HEK293 (cell line): ENCODE measurements around the gene CHI3L2.

Source experiments
- CTCF ChIP-seq: fragments of 450-650 bp; formaldehyde crosslinking; IDR thresholded peaks from 2 replicates; pipeline ENCODE4 v1.5.1; 2016; ENCODE audit warnings: missing biosample characterization, missing genetic modification characterization
- KLF9 ChIP-seq: fragments of 450-650 bp; formaldehyde crosslinking; IDR thresholded peaks from 2 replicates; pipeline ENCODE4 v1.5.1; 2016; ENCODE audit warnings: missing biosample characterization, missing genetic modification characterization, low read depth
- MZF1 ChIP-seq: fragments of 450-650 bp; formaldehyde crosslinking; IDR thresholded peaks from 2 replicates; pipeline ENCODE4 v1.5.1; 2017; ENCODE audit warnings: missing biosample characterization, missing genetic modification characterization, borderline replicate concordance
- ZNF132 ChIP-seq: fragments of 450-650 bp; formaldehyde crosslinking; IDR thresholded peaks from 2 replicates; pipeline ENCODE4 v1.5.1; 2017; ENCODE audit warnings: missing biosample characterization, missing genetic modification characterization, borderline replicate concordance
- ZNF398 ChIP-seq: fragments of 450-650 bp; formaldehyde crosslinking; IDR thresholded peaks from 2 replicates; pipeline ENCODE4 v1.5.1; 2017; ENCODE audit warnings: missing biosample characterization, missing genetic modification characterization

- no peak for TF ChIP-seq MZF1 (tag by site-specific recombination)
- TF ChIP-seq ZNF132, result no peak
- no peak for TF ChIP-seq CTCF
- no peak for TF ChIP-seq ZNF398
- no peak for TF ChIP-seq KLF9 (tag by site-specific recombination)
Observed at GRCh38 chr1:111223126-111223685, 4.3 kb upstream of the CHI3L2 start.
